H1 (cell line): ENCODE measurements around the gene GPC2. TPM values are rescaled to one million over a fixed set of nuclear protein-coding genes. Genes with fewer than 3 reads are reported as not detected.

Source experiments
- BACH1 ChIP-seq: IDR thresholded peaks from 2 replicates; pipeline ENCODE4 v1.6.1; 2012; ENCODE audit warnings: low read length, improper control_type of control experiment
- BRCA1 ChIP-seq: IDR thresholded peaks from 2 replicates; pipeline ENCODE4 v1.6.1; 2012; ENCODE audit warnings: low read depth, low read length, improper control_type of control experiment
- CHD7 ChIP-seq: fragments of 300-600 bp; sonication (generic); IDR thresholded peaks from 2 replicates; pipeline ENCODE4 v1.7.1; 2012; ENCODE audit warnings: low read length, moderate library complexity, mild to moderate bottlenecking, inconsistent platforms; ENCODE audit not compliant: insufficient replicate concordance
- EZH2 ChIP-seq: fragments of 200-600 bp; sonication (generic); IDR thresholded peaks from 2 replicates; pipeline ENCODE4 v1.7.1; 2012; ENCODE audit warnings: low read depth, mild to moderate bottlenecking, moderate library complexity, low read length, inconsistent platforms; ENCODE audit not compliant: severe bottlenecking
- HDAC6 ChIP-seq: IDR thresholded peaks from one replicate; pipeline ENCODE4 v1.7.1; 2012; ENCODE audit warnings: low read depth, mild to moderate bottlenecking, inconsistent platforms, low read length, moderate library complexity
- MAFK ChIP-seq: IDR thresholded peaks from 2 replicates; pipeline ENCODE4 v1.6.1; 2012; ENCODE audit warnings: low read depth, mild to moderate bottlenecking, improper control_type of control experiment, low read length
- MAX ChIP-seq: IDR thresholded peaks from 2 replicates; pipeline ENCODE4 v1.6.1; 2012; ENCODE audit warnings: inconsistent platforms
- PHF8 ChIP-seq: fragments of 200-600 bp; sonication (generic); conservative IDR thresholded peaks from 2 replicates; pipeline ENCODE4 v1.7.1; 2012; ENCODE audit warnings: low read depth, mild to moderate bottlenecking, inconsistent platforms, low read length, moderate library complexity
- TEAD4 ChIP-seq: IDR thresholded peaks from 2 replicates; pipeline ENCODE4 v1.6.1; 2012; ENCODE audit warnings: low read depth, low read length, inconsistent platforms, mixed read lengths
- polyA plus RNA-seq, 7 experiments: library from polyadenylated mRNA; depleted of rRNA in 3 of 7; stranded (reverse) in 5 of 7; unstranded in 2 of 7; fragments of >200 nt in 5 of 7; fragments of 200-250 nt in 2 of 7; gene quantifications; 1 replicate in 5 of 7; 2 replicates in 1 of 7; 4 replicates in 1 of 7; pipeline versions ENCODE4 v1.2.1 to v1.2.3, GENCODE V29; 2011 to 2013; ENCODE audit warnings: missing spikeins in 2 of 7, mixed read lengths in 2 of 7
- total RNA-seq: library from RNA; stranded (reverse); fragmentation: NEBNext Ultra II Directional; extraction: Animal tissue kit (Norgen Biotek cat#: 25700); gene quantifications from 2 replicates; pipeline ENCODE4 v1.2.1, GENCODE V29; 2021

GPC2 gene
- total and polyA plus RNA-seq, 2 of the 8 experiments (the other 6 are each of a cell fraction or from before 2014, with no cell fraction given): 25.3 to 44.8 TPM

- TF ChIP-seq CHD7 (no peak), EZH2 (no peak), MAX (peak; percentile 100), TEAD4 (no peak), HDAC6 (no peak), PHF8 (peak; percentile 82), MAFK (no peak), BACH1 (no peak), BRCA1 (no peak)
Observed at GRCh38 chr7:100177045-100178001, at the start of gene GPC2, which contains the start of gene STAG3 (continued).
